NCI-H774 (cell line): ENCODE data around the gene HOXA11.

Experiments
- DNase-seq: peaks from one replicate; lab custom pipeline; 2025; lab: John Stamatoyannopoulos, UW

HOXA11 gene

DNA sequence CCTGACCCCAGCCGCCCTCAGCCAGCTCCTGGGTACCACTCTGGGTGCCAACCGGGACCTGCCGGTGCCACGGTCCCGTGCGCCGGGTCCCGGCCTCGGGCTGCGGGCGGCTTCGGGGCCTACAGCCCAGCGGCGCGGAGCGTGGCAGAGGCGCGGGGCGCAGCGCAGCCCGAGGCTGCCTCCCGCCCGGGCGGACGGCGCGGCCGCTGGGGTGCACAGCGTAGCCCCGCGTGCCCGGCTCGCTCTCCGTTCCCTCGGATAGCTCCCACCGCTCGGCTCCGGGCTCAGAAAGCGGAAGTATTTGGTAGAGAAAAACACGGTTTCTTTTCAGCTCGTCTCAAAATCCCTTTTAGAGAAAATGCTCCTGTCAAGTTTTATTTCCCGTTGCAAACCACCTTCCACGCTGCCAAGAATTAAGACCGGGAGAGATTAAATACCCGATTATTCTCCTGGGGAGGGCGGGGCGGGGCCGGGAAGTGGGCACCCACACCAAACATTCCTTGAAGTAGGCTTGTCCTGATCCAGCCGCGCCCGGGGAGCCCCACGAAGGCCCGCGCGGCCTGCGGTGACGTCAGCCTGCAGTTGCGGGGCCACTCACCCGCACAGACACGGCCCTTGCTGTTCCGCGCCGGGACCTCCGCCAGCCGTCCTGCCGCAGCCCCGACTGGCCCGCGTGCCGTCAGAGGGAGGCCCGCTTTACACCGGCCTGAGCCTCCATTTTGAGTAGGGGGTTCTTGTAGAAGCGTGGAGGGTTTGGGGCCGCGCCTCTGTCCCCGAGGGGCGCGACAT, 7.7 kb upstream of the HOXA11 start:
- no peak for DNase-seq

DNA sequence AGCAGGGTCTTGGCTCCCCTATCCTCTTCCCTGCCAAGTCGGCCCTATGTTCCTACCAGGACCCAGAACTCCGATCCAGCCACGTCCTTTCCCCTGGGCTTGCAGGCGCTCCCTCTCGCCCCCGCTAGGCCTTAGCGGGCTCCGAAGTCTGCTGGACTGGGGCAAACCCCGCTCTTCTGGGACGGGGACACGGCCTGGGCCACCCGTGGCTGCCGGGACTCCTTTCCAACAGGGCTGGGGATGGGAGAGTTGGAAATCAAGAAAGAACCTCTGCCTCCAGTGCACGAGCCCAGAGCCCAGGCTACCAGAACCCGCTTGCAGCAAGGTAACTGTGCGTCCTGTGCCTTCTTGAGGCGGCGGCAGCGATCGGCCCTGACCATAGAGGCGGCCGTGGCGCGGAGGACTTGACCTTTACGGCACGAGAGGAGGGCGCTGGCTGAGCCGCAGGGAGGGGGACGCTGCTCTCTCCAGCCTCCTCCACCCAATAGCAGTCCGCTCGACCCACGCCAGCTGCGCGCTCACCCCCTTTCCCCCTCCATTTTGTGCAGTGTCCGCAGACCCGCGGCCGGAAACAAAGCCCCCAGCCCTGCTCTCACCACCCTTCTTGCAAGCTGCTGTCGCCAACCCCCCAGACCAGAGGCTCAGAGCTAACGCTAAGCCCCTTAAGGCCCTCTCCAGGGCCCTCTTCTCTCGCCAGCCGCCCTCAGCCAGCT, 7.0 kb upstream of the HOXA11 start:
- no peak for DNase-seq

DNA sequence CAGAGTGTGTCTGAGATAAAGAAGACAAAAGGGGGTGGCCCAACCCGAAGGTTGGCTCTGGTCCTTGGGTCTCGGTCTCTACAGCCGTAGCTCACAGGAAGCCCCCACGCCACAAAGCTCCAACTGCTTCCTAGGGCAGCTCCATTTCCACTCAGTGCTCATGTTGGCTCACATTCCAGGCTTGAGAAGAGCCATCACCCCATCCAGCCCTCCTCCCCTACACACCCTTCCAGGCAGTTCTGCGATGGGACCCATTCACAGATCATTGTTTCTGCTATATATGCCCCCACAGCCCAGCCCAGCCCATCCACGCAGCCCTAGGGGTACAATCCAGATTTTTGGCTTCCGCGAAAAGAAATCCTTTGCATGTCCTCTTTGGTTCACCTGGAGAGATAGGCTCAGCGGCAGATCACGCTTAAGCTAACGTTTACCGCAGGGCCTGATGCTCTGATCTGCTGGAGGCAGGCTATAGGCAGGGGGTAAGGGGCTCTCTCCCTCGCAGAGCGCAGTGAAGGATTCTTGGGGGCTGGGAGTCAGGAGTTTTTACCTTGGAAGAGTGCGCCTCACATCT, 6.2 kb upstream of the HOXA11 start:
- no peak for DNase-seq

DNA sequence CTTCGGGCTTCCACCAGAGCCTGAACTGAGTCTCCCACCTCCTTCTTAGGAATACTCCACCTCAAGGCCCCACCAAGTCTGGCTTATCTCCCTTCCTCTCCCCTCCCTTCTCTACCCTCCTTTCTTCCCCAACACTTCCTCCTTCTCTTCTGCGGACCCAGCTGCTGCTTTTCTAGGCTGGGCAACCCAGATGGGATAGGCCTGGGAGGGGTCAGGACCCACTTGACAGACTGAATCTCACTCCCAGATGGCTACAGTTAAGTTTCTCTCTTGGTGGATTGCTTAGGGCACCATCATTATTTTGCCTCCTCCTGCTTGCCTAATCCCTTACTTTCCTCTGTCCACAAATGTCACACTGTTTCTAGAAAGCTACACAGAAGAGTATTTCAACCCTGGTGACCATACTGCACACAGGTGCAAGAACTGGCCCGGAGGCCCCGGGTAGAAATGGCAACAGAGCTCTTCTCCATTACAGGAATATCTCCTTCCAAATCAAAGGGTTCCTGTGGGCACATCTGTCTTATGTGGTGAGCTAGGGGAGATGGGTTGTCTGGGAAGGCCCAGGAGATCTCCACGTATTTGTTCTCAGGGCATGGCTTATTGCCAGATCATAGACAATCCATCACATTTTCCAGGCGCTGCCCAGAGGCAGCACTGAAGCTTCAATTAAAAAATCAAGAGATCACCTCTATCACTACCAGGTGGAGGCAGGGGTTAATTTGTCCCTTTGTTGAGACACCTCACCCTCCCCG, 5.1 kb upstream of the HOXA11 start:
- no peak for DNase-seq

DNA sequence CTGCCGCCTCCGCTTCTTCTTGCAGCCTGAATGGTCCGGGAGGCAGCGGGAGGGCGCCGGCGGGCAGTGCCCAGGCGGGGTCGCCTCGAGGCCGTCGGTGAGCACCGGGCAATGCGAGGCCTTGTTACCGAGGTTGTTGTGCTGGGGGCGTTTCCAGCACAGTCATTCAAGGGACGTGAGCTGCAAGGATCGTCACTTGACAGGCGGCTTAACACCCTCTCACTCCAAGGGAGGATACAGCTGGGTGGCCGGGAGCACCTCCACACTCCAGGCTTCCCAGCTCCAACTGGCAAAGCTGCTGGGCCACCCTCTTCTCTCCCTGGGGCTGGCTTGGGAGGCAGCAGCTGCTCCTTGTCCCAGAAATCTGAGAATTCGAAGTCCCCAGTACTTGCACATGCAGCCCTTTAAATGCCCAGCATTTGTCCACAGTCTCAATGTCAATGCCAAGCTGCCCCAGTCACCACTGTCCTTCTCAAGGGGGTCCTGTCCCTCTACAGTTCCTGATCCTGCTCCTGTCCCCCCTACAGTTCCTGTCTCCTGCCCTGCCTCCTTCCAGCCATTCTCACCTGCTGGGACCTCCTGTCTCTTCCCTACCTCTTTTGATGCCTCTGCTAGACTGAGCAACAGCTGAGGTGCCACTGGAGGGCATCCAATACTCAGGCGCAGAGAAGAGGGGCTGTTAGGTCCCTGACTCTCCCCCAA, 4.4 kb upstream of the HOXA11 start:
- DNase-seq = no peak

DNA sequence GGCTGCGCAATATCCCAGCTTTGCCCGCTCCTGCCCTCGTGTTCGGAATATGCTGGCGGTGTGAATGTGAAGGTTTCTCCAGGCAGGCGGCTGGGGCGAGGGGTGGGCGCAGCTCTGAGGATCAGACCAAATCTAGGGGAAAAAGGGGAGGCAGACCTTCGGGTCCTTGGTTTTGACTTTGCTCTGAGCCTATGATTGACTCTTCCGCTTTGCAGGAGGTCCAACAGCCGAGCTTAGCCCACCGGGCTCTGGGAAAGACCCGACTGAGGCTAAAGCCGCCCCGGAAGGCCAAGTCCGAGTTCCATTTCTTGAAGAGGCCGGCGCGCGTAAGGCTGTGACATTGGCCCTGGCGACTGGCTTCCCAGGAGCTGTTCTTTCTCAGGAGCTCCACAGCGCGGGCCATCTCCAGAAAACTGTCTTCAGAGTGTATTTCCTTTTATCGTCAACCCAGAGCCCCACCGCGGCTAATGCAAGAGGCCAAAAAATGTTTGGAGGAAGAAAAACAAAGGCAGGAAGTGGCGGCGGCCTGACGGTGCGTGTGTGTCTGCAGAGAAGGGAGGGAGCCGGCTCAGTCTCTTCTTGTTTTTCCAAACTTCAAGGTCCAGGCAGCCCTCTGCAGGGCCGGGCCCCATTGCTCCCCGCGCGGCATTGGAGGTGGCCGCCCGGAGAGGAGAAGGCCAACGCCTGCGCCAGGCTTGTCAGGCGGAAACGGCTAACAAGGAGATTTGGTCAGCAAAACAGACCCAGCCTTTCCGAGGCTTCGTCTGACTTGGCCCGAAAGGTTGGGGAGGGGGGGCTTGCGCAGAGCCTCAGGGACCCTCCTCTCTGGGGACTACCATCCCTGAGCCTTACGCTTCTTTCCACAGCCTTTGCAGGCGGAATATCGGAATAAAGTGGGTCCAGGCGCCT, 3.6 kb upstream of the HOXA11 start:
- DNase-seq = no peak

DNA sequence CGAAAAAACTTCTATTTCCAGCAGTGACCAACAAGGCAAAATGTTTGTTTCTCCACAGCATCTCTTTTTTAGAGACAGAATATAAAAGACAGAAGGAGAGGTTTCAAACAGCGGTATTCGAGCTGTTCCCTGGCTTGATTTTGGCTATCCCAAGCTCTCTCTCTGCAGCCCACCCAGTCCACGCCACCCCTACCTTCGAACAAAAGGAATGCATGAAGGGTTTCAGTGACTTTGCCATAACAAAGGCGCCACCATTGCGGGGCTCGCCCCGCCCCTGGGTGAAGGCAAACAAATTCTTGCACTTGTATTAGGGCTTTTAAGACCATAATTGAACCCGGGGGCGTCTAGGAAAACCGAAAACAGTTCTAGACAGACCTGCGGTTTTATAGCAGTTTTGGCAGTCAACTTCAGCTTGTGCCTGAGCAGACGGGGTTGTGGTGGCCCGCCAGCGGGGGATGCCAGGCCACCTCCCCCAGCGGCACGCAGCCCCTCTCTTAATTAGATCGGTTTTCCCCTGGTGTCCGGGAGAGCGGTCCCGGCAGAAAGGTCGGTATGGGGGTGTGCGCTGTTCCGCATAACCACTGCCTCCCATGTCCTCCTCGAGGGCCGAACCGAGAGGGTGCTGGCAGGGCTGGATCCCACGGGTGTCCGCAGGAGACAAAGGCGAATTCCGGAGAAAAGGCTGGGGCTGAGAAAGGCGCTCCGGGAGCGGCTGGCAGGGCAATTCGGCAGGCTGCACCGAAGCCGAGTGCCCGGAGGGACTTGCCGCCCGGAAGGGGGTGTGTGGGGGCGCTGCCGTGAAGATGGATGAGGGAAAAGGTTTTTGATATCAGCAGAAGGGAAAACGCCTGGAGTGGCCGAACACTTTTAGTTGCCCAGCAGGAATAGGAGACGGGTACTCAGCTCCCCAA, 2.7 kb upstream of the HOXA11 start:
- DNase-seq = no peak

DNA sequence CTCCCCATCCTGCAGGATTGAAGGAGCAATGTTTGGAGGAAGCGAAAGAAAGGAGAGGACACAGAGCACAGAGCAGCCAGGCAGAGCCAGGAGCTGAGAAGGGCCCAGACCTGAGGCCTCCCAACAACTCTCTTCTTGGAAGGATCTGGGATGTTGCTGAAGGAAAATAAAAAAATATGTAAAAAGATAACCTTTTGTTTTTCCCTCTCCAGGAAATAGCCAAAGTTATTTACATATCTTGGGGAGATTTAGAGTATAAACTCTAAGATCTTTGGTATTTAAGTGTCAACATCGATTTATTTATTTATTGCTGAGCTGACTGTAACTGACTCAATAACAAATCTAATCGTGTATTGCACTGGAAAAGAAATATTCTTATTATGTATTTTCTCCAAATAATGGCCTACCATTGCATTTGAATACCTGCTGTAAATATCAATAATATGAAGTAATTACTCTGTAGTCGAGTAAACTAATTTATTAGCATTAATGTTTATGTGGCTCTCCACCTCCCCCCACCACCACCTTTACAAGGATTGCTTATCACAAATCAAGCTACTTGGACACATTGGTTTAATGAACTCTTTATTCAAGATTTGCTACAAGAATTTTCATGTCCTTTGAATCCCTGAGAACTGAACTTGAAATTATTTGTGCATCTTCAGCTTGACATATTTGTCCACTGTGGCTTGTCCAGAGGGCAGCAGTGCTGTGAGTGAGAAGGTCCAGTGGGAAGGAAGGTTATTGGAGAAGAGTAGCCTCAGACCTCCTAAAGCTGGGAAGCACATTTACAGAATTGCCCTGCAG, 1.8 kb upstream of the HOXA11 start:
- no peak for DNase-seq

DNA sequence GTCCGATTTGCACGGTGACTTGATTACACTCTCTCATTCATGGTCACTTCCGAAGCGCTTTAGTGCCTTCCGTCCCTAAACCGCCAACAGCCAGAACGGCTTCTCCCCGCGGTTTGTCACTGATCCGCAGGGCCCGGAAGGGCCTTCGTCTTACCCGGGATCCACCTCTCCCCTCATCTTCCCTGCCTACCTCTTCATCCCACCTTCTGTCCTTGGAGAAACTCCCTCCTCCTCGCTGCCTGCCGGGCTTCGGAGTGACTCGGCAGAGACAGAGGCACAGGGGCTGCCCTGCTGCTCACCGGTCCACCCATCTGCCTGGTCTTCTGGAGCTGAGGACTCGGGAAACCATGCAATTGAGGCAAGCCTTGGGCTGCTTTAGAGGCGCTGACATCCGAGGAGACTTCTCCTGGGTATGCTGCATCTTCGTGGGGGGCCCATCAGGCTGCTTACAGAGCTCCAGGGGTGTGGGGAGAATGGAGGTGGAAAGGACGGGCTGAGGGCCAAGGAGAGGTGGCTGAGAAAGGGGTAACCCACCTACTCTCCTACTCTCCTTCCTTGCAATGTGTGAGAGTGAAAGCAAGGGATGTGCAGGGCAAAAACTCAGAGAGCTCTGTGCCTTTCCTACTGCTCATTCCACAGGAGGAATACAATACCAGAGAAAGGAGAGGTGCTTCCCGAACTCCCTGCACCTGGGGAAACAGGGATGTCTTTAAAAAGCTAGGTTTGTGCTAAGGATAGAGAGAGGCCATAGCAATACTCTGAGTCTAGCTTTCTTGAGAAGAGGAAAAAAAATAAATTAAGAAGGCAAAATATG, 1.0 kb upstream of the HOXA11 start:
- no peak for DNase-seq

DNA sequence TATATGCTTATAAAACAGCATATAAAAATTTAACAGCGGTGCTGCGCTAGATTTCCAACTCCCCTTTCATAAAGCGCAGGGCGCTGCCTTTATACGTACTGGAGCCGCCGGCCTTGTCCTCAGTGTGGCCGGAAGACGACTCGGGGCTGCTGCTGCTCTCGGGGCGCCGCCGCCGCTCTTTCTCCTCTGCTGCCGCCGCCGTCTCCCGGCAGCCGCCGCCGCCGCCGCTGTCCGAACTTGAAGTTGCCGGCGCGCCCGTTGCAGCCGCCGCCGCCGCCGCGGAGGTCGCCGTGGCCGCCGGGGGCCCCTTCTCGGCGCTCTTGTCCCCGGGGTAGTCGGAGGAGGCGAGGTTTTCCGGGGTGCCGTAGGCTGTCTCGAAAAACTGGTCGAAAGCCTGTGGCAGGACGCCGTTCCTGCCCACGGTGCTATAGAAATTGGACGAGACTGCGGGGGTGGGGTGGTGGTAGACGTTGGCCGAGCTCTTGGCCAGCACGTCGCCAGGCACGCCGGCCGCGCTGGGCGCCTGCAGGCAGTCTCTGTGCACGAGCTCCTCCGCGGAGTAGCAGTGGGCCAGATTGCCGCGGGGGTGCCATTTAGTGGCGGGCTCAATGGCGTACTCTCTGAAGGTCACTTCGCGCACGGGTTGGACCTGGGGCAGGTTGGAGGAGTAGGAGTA, 557 bp downstream of the HOXA11 start:
- DNase-seq = no peak

DNA sequence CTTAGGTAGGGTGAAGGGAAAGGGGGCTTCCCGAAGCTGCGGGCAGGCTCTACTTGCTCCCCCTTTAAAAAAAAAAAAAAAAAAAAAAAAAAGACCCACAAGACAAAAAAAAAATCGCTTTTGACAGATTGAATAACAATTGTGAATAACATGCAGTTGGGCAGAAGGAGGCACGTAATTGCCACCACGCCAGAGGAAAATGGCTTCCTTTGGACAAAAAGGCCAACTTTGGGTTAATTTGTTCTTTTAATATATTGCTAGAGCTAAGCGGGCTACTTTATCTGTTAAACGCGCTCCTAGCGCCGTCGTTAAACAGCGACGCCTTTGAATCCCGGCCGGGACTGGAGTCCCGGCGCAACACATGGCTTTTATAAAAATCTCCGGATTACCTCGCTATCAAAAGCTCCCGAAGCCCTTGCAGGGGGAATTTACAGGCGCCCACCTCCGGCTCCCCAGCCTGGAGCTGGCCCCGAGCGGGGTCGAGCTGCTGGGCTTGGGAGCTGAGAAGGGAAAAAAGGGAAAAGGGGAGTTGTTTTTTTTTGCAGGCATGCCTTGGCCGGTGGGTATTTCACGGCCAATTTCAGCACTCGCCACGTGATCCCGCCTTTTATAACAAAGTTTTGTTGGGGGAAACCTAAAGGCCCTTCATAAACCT, 1.2 kb downstream of the HOXA11 start:
- DNase-seq = peak; percentile 11

DNA sequence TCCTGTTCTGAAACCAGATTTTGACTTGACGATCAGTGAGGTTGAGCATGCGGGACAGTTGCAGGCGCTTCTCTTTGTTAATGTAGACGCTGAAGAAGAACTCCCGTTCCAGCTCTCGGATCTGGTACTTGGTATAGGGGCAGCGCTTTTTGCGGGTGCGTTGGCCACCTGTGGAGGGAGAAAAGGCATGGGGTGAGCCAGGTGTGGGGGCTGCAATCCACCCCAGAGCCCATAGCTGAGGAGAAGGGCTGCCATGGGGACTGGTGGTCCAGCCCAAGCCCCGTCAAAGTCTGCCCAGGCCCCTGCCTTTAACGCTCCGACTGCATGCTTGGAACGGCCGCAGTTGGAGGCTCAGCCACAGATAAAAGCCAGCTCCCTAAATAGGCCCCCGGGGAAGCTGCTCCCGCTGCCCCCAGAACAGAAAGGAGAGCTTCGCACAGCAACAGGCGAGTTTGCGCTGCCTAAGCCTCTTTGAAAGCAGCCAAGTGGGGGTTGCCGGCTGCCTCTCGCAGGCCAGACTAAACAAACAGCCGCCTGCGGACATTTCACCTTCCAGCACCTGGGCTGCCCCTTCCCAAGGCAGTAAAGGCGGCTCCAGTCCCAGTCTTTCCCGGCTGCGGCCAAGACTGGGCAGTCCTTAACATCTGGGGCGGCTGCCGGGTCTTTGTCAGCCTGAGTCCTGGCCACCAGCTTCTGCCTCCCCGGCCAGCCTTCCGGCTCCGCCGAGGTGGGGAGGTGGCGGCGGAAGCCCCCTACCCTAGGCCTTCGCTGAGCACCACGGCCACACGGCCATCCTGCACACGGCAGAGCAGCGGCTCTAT, 2.0 kb downstream of the HOXA11 start:
- DNase-seq = no peak

DNA sequence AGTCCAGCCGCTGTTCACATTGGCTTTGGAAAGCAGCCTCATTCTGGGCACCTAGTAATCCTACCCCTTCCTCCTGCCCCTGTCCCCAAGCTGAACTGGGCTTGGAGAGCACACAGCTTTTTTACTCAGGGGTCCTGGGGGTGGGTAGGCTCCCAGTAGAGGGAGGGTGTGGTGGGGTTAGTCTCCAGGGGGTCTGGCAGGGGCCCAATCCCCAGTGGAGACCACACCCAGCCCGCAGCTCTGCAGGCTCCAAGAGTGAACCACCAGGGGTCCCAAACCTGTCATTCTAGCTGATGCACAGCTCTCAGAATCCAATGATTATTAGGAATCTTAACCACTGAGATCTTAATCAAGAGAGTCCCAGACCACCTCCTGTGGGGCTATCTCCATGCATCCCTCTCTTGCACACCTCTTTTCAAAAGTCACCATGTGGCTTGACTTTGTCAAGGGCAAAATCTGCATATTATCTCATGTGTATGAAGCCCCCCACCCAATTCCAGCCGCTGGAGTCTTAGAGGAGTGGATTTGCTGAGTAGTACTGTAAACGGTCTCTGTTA, 2.7 kb downstream of the HOXA11 start:
- DNase-seq = no peak

DNA sequence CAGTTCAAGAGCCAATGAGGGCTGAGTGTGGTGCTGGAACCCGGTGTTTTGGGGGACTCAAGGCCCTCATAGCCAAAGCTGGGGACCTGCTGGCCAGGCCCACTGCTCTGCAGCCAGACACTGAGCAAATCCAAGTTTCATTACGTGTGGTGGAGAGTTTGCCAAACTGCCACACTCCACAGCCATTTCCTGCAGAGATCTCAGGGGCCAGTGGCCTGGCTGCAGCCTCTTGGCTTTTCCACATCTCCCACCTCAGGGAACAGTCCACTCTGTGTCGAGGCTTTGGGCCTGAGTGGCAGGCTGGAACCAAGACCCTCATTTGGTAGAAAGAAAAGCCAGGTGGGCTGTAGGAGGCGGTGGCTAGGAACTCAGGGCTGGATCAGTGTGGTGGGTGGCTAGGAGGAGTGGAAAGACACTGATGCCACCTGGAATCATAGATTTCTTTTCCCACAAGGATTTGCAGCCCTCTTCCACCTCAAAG, 3.2 kb downstream of the HOXA11 start:
- no peak for DNase-seq
